HEK293 (cell line): Measurements from ENCODE around the gene BEST1.

Experiments
- EGR2 ChIP-seq: fragments of 450-650 bp; formaldehyde crosslinking; IDR thresholded peaks from 2 replicates; pipeline ENCODE4 v1.5.1; 2016; ENCODE audit warnings: low read depth, missing biosample characterization, missing genetic modification characterization
- GFI1B ChIP-seq: fragments of 450-650 bp; formaldehyde crosslinking; IDR thresholded peaks from 2 replicates; pipeline ENCODE4 v1.5.1; 2016; ENCODE audit warnings: missing biosample characterization, missing genetic modification characterization
- GLI2 ChIP-seq: fragments of 450-650 bp; formaldehyde crosslinking; IDR thresholded peaks from 2 replicates; pipeline ENCODE4; 2017; ENCODE audit warnings: missing biosample characterization, missing genetic modification characterization, low read depth, borderline replicate concordance
- PRDM4 ChIP-seq: fragments of 450-650 bp; formaldehyde crosslinking; IDR thresholded peaks from 2 replicates; pipeline ENCODE4 v1.5.1; 2017; ENCODE audit warnings: missing biosample characterization, missing genetic modification characterization
- SP3 ChIP-seq: fragments of 450-650 bp; formaldehyde crosslinking; IDR thresholded peaks from 2 replicates; pipeline ENCODE4 v1.5.1; 2016; ENCODE audit warnings: missing biosample characterization, missing genetic modification characterization
- ZBTB21 ChIP-seq: fragments of 450-650 bp; formaldehyde crosslinking; IDR thresholded peaks from 2 replicates; pipeline ENCODE4 v1.5.1; 2017; ENCODE audit warnings: missing biosample characterization, missing genetic modification characterization
- ZBTB44 ChIP-seq: fragments of 450-650 bp; IDR thresholded peaks from 2 replicates; pipeline ENCODE4 v1.5.1; 2018; ENCODE audit warnings: missing biosample characterization, mild to moderate bottlenecking, missing genetic modification characterization
- ZFHX2 ChIP-seq: fragments of 450-650 bp; formaldehyde crosslinking; conservative IDR thresholded peaks from 2 replicates; pipeline ENCODE4 v1.5.1; 2016; ENCODE audit warnings: missing biosample characterization, missing genetic modification characterization
- ZNF24 ChIP-seq: fragments of 450-650 bp; formaldehyde crosslinking; IDR thresholded peaks from 2 replicates; pipeline ENCODE4 v1.5.1; 2016; ENCODE audit warnings: missing biosample characterization, missing genetic modification characterization
- ZNF280D ChIP-seq: fragments of 450-650 bp; formaldehyde crosslinking; IDR thresholded peaks from 2 replicates; pipeline ENCODE4 v1.5.1; 2016; ENCODE audit warnings: missing biosample characterization, missing genetic modification characterization
- ZNF311 ChIP-seq: fragments of 450-650 bp; formaldehyde crosslinking; IDR thresholded peaks from 2 replicates; pipeline ENCODE4 v1.5.1; 2017; ENCODE audit warnings: missing biosample characterization, missing genetic modification characterization, borderline replicate concordance
- ZNF366 ChIP-seq: fragments of 450-650 bp; formaldehyde crosslinking; conservative IDR thresholded peaks from 2 replicates; pipeline ENCODE4 v1.5.1; 2016; ENCODE audit warnings: missing biosample characterization, missing genetic modification characterization
- ZNF37A ChIP-seq: fragments of 450-650 bp; IDR thresholded peaks from 2 replicates; pipeline ENCODE4 v1.5.1; 2018; ENCODE audit warnings: missing biosample characterization, missing genetic modification characterization
- ZNF394 ChIP-seq: fragments of 450-650 bp; formaldehyde crosslinking; IDR thresholded peaks from 2 replicates; pipeline ENCODE4 v1.5.1; 2016; ENCODE audit warnings: missing biosample characterization, missing genetic modification characterization, mild to moderate bottlenecking, moderate library complexity, borderline replicate concordance
- ZNF513 ChIP-seq: fragments of 450-650 bp; IDR thresholded peaks from 2 replicates; pipeline ENCODE4 v1.5.1; 2018; ENCODE audit warnings: missing biosample characterization, missing genetic modification characterization
- ZNF639 ChIP-seq: fragments of 450-650 bp; formaldehyde crosslinking; IDR thresholded peaks from 2 replicates; pipeline ENCODE4 v1.5.1; 2016; ENCODE audit warnings: missing biosample characterization, missing genetic modification characterization
- ZNF645 ChIP-seq: fragments of 450-650 bp; formaldehyde crosslinking; IDR thresholded peaks from 2 replicates; pipeline ENCODE4; 2016; ENCODE audit warnings: missing biosample characterization, missing genetic modification characterization
- ZNF76 ChIP-seq: fragments of 450-650 bp; formaldehyde crosslinking; IDR thresholded peaks from 2 replicates; pipeline ENCODE4; 2016; ENCODE audit warnings: low read depth, missing biosample characterization, missing genetic modification characterization, borderline replicate concordance
- TF ChIP-seq, protein P1 (sequence below): fragments of 450-650 bp; formaldehyde crosslinking; IDR thresholded peaks from 2 replicates; pipeline ENCODE4 v1.5.1; 2016; ENCODE audit warnings: missing biosample characterization, missing genetic modification characterization, low read depth
- TF ChIP-seq, protein P2 (sequence below): fragments of 450-650 bp; formaldehyde crosslinking; IDR thresholded peaks from 2 replicates; pipeline ENCODE4 v1.5.1; 2016; ENCODE audit warnings: missing biosample characterization, missing genetic modification characterization
- TF ChIP-seq, protein P3 (sequence below): fragments of 450-650 bp; formaldehyde crosslinking; IDR thresholded peaks from 2 replicates; pipeline ENCODE4 v1.5.1; 2016; ENCODE audit warnings: missing biosample characterization, missing genetic modification characterization

The BEST1 gene

GRCh38 chr11:61949169-61950034, 749 bp upstream of the BEST1 start (continued):
- no peak for TF ChIP-seq GLI2 (tag by site-specific recombination)
- no peak for TF ChIP-seq SP3 (tag by site-specific recombination)
- peak; percentile 70 for TF ChIP-seq EGR2 (tag by site-specific recombination)
- TF ChIP-seq ZNF311 (tag by site-specific recombination) = no peak
- TF ChIP-seq, protein P1, sequence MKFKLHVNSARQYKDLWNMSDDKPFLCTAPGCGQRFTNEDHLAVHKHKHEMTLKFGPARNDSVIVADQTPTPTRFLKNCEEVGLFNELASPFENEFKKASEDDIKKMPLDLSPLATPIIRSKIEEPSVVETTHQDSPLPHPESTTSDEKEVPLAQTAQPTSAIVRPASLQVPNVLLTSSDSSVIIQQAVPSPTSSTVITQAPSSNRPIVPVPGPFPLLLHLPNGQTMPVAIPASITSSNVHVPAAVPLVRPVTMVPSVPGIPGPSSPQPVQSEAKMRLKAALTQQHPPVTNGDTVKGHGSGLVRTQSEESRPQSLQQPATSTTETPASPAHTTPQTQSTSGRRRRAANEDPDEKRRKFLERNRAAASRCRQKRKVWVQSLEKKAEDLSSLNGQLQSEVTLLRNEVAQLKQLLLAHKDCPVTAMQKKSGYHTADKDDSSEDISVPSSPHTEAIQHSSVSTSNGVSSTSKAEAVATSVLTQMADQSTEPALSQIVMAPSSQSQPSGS (tag by site-specific recombination) = peak; percentile 99
- no peak for TF ChIP-seq ZNF645 (tag by site-specific recombination)
- no peak for TF ChIP-seq ZNF37A (tag by site-specific recombination)
- peak; percentile 93 for TF ChIP-seq ZNF366
- TF ChIP-seq ZNF76 (tag by site-specific recombination) = peak; percentile 56; the same call in 1 of the 2 replicates
- TF ChIP-seq ZNF24 (tag by site-specific recombination) = 0 out of 2 replicates have a peak, but pooled peaks have one; percentile 39
- TF ChIP-seq, protein P2, sequence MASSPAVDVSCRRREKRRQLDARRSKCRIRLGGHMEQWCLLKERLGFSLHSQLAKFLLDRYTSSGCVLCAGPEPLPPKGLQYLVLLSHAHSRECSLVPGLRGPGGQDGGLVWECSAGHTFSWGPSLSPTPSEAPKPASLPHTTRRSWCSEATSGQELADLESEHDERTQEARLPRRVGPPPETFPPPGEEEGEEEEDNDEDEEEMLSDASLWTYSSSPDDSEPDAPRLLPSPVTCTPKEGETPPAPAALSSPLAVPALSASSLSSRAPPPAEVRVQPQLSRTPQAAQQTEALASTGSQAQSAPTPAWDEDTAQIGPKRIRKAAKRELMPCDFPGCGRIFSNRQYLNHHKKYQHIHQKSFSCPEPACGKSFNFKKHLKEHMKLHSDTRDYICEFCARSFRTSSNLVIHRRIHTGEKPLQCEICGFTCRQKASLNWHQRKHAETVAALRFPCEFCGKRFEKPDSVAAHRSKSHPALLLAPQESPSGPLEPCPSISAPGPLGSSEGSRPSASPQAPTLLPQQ (tag by site-specific recombination) = peak; percentile 59
- TF ChIP-seq PRDM4 = peak; percentile 37; the same call in 1 of the 2 replicates
- TF ChIP-seq ZNF639 = no peak
- peak; percentile 81 for TF ChIP-seq ZNF394 (tag by site-specific recombination)
- TF ChIP-seq ZFHX2 = peak; percentile 87
- TF ChIP-seq ZNF280D (tag by site-specific recombination) = no peak
- no peak for TF ChIP-seq ZNF513 (tag by site-specific recombination)
- no peak for TF ChIP-seq GFI1B (tag by site-specific recombination)
- peak; percentile 73 for TF ChIP-seq ZBTB21 (tag by site-specific recombination)
- TF ChIP-seq, protein P3, sequence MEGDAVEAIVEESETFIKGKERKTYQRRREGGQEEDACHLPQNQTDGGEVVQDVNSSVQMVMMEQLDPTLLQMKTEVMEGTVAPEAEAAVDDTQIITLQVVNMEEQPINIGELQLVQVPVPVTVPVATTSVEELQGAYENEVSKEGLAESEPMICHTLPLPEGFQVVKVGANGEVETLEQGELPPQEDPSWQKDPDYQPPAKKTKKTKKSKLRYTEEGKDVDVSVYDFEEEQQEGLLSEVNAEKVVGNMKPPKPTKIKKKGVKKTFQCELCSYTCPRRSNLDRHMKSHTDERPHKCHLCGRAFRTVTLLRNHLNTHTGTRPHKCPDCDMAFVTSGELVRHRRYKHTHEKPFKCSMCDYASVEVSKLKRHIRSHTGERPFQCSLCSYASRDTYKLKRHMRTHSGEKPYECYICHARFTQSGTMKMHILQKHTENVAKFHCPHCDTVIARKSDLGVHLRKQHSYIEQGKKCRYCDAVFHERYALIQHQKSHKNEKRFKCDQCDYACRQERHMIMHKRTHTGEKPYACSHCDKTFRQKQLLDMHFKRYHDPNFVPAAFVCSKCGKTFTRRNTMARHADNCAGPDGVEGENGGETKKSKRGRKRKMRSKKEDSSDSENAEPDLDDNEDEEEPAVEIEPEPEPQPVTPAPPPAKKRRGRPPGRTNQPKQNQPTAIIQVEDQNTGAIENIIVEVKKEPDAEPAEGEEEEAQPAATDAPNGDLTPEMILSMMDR (tag by site-specific recombination) = no peak
- peak; percentile 46; the same call in 1 of the 2 replicates for TF ChIP-seq ZBTB44 (tag by site-specific recombination)
